GM19351 (cell line): ENCODE measurements around the gene WTAP.
"Not testable (repeated sequence)": the region's sequence is repeated elsewhere in the genome, so short reads cannot be mapped to it uniquely, and the experiment has no call there.

Experiments
- ATAC-seq: cut with Tn5 transposase; IDR thresholded peaks from one replicate; pipeline ENCODE4 v1.9.1; 2021; ENCODE audit warnings: mild to moderate bottlenecking, moderate library complexity; ENCODE audit not compliant: unreplicated experiment

Gene WTAP

DNA sequence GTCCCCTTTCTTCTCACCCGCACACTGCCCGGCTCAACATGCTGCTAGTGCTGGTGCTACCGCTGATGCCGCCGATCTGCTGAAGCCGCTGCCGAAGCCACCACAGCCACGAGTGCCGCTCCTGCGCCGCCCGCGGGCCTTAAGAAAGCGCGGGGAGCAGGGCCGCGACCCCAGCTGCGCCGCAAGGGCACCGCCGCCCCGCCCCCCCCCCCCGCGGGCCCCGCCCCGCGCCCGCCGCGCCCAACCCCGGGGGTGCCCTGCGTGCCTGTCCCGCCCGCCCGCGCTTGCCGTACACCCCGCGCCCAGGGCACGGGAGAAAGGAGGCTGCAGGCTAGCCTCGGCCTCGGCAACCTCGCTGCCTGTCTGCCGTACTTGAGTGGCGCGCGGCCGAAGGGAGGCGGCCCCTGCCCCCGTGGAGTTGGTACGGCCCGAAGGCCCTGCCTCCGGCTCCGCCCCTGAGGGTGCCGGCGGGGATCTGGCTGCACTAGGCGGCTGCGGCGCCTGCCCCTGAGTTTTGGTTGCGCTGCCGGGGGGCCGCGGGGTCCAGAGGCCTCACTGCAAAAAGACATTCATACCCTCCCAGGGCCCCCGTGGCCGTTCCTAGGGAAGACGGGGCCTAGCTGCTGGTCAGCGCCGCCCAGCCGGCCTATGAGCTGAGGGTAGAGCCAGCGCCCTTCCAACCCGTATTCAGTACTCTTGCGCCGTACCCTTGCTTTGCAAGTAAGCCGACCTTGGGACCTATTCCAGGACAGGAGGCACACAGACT lies 34.0 kb upstream of the WTAP start, which contains the start of gene SOD2:
SOD2 (minus strand) TSS at position 114 of the 766 bp plus-strand sequence; CDS start at position 40, 74 bp downstream.
- peak; percentile 73 for ATAC-seq

DNA sequence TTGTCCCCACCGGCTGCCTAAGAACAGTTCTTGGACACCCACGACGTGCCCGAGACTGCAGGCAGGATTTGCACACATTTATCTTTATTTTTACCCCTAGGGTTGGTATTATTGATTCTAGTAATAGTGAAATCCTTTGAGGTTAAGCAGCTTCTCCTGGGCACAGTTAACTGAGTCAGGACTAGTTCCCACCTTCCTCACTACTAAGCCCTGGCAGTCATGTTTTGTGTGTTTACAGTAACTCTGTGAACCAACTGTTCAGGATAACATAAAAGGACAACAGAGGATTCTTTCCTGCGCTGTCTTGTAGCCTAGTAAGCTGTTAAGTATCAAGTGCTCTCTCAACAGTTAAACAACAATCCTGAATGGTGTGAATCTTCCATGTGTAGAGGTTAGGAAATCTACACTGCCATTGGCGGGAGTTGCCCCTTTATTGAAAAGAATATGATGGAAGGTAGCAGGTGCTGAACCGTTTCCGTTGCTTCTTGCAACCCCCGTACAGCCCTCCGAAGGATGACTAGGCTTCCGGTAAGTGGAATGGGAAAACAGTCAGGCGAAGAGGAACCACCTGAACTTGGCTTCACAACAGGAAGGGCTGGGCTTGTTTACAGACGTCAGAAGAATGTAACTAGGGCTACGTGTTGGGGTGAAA lies 33.3 kb upstream of the WTAP start:
- ATAC-seq = no peak

DNA sequence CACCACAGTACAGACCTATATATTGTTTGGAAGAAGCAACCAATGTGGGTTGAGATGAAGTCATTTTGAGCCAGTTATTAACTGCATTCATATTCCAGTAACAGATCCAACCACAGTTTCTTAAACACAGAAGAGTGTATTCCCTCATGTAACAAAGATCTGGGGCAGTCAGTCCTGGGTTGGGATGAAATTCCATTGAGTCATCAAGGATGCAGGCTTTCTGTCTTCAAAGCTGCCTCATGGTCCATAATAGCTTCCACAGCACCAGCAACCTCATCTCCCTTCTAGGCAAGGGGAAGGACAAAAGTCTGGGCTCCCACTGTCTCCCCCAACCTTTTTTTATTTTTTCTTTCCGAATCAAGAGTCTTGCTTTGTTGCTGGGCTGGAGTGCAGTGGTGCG lies 31.3 kb upstream of the WTAP start:
- ATAC-seq = no peak

DNA sequence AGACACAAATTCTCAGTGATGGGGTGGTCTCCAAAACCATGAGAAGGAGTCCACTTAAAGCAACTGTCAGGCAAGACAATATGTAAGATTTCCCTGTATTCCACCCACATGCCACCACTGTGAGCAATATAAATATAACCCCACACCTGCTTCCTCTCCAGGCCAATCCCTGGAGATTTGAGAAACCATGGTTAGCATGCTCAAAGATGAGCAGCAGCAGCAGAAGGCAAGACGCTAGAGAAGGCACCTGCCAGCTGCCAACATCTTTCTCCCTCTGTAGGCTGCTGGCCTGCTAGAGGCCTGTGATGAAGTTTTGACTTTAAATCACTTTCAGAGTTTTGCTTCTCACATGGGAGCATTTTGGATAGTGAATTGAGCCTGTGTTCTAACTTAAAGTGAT lies 26.3 kb upstream of the WTAP start:
- no peak for ATAC-seq

DNA sequence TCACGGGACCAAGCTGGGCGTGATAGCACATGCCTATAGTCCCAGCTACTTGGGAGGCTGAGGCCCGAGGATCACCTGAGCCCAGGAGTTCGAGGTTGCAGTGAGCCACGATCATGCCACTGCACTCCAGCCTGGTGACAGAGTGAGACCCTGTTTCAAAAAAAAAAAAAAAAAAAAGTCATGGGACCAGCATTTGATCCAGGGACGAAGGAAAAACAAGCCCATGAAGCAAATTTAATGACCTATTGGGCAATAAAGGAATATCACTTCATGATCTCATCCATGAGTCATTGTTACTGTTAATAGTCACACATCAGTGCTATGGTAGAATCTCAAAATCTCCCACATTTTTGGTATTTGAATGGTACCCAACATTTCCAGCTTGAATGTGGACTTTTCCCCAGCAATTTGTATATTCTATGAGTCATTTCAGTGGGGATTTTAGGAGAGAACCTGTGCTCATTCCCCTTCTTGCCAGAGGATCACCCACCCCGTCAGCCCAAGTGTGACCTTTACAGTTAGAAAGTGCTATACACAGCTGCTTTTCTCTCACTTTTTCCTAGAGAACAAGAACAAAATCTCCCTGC lies 25.8 kb upstream of the WTAP start:
- no peak for ATAC-seq

DNA sequence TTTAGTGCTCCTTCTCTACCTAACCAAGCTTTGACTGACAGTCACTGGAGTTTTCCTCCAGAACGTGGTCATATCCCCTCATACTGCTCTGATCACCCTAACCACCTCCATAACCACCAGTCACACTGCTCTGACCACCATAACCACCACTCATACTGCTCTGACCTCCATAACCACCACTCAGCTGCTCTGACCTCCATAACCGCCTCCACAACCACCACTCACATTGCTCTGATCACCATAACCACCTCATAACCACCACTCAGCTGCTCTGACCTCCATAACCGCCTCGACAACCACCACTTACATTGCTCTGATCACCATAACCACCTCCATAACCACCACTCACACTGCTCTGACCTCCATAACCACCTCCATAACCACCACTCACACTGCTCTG lies 16.7 kb upstream of the WTAP start:
- ATAC-seq = not testable (repeated sequence)

DNA sequence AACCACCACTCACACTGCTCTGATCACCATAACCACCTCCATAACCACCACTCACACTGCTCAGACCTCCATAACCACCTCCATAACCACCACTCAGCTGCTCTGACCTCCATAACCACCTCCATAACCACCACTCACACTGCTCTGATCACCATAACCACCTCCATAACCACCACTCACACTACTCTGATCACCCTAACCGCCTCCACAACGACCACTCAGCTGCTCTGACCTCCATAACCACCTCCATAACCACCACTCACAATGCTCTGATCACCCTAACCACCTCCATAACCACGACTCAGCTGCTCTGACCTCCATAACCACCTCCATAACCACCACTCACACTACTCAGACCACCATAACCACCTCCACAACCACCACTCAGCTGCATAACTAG lies 14.9 kb upstream of the WTAP start:
- not testable (repeated sequence) for ATAC-seq

DNA sequence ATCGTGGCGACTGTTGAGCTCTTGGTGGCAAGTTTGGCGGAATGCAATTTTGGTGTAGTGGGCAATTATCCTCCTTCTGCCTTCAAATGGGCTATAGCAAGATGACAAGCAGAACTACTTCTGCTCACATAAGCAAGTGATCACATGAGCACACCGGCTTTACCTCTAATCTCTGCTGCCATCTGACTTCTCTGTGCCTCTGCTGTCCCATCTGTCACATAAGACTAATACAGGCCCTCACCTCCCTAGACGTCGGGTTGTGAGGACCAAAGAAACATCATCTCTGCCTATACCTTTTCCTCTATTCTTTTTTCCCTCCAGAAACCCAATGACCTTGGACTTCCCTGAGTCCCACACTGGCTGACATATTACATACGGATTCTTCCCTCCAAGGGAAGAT lies 13.3 kb upstream of the WTAP start:
- ATAC-seq = no peak

DNA sequence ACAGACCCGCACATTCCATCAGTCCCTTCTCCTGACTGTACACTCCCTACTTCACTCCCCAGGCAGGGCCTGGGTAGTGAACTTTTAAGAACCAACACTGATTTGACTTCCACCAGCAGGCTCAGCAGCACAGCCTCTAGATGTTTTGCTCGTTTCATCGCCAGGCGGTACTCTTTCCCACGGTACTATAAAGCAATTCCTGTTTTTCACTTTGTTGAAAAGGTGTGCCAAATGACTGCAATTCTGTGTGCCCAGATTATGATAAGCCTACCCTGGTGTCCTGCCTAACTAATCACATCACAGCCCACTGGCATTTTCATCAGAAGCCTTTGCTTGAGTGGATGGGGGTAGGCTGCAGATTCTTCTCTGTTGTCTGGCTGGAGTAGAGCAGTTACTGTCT lies 12.9 kb upstream of the WTAP start:
- no peak for ATAC-seq

DNA sequence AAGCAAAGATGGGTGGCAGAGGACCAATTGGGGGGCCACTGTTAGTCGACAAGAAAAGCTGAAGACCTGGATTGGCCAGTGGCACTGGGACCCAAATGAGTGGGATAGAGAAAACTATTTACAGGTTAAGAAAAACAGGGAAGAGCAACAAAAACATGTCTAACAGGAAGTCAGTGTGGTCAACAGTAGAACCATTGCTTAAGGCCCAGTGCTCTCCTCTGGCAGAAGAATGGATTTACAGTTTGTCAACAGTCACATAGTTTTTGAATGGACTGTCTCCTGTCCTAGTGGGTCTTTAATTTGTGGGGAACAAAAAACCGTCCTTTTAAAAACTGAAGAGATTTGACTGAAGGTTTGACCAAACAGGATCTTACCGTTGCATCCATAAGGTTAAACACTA lies 12.1 kb upstream of the WTAP start:
- no peak for ATAC-seq

DNA sequence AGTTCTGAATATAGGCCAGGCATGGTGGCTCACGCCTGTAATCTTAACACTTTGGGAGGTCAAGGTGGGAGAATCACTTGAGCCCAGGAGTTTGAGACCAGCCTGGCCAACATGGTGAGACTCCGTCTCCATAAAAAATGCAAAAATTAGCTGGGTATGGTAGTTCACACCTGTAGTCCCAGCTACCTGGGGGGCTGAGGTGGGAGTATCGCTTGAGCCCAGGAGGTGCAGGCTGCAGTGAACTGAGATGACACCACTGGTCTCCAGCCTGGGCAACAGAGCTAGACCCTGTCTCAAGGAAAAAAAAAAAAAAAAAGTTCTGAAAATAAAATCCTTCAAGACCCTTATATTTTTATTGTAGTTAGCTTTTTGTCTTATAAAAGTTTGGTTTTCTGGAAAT lies 11.7 kb upstream of the WTAP start:
- no peak for ATAC-seq

DNA sequence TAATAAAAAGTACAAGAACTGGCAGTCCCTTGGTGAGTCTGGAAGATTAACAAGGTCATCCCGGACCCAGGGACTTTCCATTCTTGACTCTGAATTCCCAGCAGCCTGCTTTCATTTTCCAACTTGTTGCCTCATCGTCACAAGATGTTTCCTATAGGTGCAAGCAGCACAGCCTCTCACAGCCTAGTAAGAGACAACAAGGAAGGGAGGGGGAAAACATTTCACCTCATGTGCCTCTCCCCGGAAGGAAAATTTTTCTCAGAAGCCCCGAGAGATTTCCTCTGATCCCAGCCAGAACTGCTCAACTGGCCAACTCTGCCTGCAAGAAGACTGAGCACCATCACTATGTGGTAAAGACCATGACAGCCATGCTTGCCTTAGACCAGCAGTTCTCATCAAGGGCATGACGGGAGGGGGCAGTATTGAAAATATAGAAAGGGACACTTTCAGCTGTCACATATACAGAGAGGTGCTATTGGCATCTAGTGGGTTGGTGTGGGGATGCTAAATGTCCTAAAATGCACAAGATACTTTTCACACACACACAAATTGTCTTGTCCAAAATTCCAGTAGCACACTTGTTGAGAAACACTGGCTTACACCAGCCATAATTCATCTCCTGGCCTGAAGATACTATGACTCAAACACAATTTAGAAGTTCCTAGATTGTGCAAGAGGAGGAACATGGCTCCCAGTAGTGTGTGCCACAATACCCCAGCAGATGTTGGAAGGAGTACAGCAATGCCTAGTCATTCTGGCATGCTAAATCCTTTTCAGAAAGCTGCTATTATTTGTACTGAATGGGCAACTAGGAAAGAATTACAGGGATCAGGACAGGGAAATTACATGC lies 10.8 kb upstream of the WTAP start:
- no peak for ATAC-seq

DNA sequence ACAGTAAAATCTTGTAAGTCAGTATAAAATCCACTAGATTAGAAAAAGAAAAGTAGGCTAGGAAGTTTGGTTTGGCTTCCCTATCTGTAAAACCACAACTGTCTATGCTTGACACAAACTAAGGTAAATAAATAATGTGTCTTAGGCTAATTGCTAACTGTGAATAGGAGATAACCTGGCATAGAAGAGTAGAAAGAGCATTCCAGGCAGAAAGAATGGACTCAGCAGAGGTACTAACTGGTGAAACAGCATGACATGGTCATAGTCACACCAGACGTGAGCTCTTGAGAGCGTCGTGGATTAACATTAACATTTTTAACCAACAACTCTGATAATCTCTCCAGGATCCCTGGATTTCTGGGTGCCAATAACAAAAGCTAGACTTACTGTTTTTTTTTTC lies 8.7 kb upstream of the WTAP start:
- no peak for ATAC-seq

DNA sequence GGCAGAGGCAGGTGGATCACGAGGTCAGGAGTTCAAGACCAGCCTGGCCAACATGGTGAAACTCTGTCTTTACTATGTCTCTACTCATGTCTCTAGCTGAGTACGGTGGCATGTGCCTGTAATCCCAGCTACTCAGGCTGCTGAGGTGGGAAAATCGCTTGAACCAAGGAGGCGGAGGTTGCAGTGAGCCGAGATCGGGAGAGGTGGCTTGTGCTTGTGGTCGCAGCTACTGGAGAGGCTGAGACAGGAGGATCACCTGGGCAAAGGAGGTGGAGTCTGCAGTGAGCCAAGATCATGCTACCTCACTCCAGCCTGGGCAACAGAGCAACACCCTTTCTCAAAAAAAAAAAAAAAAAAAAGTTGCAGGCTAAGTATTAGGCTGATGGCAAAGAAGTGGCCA lies 8.0 kb upstream of the WTAP start:
- ATAC-seq = no peak

DNA sequence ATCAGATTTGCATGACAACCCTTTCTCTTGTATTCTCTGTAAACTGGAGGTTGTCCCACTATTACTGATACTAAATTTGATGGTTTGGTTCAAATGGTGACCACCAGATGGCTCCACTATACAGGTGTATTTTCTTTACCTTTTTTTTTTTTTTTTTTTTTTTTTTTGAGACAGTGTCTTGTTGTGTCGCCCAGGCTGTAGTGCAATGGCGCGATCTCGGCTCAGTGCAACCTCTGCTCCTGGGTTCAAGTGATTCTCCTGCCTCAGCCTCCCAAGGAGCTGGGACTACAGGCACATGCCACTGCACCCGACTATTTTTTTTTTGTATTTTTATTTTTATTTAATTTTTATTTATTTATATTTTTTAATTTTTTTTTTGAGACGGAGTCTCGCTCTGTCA lies 6.6 kb upstream of the WTAP start:
- peak; percentile 60 for ATAC-seq

DNA sequence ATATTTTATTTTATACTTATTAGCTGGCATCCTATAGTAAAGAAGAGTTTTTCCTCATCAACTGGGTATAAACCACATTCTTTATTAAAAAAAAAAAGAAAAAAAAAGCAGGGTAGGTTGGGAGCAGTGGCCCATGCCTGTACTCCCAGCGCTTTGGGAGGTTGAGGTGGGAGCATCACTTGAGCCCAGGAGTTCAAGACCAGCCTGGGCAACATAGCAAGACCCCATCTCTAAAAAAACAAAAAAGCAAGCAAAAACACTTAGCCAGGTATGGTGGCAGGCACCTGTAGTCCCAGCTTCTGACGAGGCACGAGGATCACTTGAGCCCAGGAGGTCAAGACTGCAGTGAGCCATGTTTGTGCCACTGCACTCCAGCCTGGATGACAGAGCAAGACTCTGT lies 5.3 kb upstream of the WTAP start:
- ATAC-seq = not testable (repeated sequence)

DNA sequence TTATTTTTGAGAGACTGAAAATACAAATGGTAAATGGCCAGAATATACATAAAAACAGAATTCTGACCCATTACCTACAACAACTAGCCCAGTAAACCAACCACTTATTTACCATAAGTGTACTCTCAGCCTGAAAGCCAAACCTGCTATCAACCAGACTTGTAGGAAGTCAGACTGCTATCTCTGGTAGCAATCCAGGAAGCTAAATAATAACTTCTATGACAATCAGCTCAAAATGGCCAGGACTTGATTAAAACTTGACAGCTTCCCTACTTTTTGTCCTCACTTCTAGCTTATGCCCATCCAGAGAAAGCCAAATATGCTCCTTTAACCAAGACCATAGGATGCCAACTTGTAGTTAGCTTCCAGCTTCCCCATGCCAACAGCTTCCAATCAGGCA lies 4.7 kb upstream of the WTAP start:
- ATAC-seq = no peak

DNA sequence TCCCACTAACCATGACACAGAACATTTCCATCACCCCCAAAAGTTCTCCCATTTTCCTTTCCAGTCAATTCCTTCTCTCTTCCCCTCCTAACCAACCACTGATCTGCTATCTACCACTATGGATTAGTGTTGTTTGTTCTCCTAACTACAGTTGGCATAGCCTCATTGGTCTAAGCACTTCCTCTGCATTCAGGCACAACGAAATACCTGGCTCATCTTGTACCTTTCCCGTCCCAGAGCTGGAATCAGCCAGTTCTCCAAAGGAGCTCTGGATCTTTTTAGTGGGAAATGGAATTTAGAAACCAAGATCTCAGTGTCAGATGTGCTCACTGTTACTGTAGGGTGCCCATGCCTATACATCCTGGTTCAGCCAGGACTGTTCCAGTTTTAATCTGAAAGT lies 4.0 kb upstream of the WTAP start:
- ATAC-seq = no peak

DNA sequence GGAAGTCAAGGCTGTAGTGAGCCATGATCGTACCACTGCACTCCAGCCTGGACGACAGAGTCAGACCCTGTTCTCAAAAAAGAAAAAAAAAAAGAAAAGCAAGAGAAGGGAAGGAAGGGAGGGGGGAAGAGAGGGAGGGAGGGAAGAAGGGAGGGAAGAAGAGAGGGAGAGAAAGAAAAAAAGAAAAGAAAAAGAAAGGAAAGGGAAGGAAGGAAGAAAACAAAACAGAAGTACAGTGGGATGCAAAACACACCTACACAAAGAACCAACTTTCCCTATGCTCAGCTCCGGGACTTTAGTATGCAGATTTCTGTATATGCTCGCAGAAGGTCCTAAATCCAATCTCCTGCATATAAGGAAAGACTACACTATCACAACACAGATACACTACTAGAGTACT lies 2.5 kb upstream of the WTAP start:
- ATAC-seq = no peak

DNA sequence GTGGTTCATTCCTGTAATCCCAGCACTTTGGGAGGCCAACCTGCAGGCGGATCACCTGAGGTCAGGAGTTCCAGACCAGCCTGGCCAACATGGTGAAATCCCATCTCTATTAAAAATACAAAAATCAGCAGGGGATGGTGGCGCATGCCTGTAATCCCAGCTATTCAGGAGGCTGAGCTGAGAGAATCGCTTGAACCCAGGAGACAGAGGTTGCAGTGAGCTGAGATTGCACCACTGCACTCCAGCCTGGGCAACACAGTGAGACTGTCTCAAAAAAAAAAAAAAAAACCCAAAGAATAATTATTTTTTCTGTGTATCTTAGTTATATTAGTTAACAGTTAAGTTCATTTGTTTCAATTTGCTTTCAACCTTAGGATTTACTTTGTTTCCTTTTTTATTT lies 2.1 kb upstream of the WTAP start:
- not testable (repeated sequence) for ATAC-seq

DNA sequence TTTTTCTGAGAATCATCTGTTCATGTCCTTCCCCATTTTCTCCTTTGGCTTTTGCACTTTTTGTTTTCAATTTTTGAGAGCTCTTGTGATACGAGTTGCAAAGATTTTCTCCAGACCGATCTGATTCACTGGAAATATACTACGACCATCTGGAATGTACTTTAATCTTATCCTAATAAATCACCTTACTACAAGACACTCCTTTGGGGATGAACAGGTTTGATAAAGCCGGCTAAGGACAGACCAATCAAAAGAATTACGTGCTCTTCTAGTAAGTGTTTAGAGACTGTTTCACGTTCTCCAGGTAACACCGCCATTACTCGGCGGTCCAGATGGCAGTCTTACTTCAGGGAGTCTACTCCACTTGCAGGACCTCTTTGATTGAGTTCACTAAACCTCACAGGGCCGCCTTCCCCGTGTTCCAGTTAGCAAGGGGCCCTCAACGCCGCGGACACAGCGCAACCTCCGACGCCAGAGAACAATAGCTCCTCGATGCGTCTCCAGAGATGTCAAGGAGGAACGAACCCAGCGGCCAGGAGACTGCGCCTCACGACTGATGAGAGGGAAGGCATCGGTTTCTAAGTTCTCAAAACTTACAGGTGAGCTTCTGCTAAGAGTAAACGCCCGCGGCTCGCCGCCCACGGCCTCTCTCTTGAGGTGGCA lies 920 bp upstream of the WTAP start:
- ATAC-seq = peak; percentile 18
